Cardiac muscle cell (in vitro differentiated cells and primary cell): ENCODE data around the gene CDKN1B. TPM values are rescaled to one million over a fixed set of nuclear protein-coding genes. Genes with fewer than 3 reads are reported as not detected.

Experiments used
- DNase-seq, 2 donors: peaks; one replicate each; pipeline versions ENCODE4 v3.0.0 to v3.0.0-alpha.2; 2010 to 2017; ENCODE audit warnings: low read depth in 1 of 2, low spot score in 1 of 2
- H3K27ac ChIP-seq: fragments of 200-600 bp; sonication (generic); 2 replicates; pipeline ENCODE4 v1.5.1; 2016
- H3K27me3 ChIP-seq: fragments of 200-600 bp; sonication (generic); 2 replicates; pipeline ENCODE4 v1.6.0; 2016; ENCODE audit warnings: control low read depth
- H3K36me3 ChIP-seq: fragments of 200-600 bp; sonication (generic); 2 replicates; pipeline ENCODE4 v1.5.1; 2016; ENCODE audit warnings: control low read depth
- H3K4me1 ChIP-seq: fragments of 200-600 bp; sonication (generic); 2 replicates; pipeline ENCODE4 v1.8.1; 2017; ENCODE audit warnings: low read depth, mild to moderate bottlenecking, mixed run types
- H3K4me3 ChIP-seq: fragments of 200-600 bp; sonication (generic); 2 replicates; pipeline ENCODE4 v1.5.1; 2016; ENCODE audit warnings: mild to moderate bottlenecking
- H3K9me3 ChIP-seq: fragments of 200-600 bp; sonication (generic); 2 replicates; pipeline ENCODE4 v1.5.1; 2017; ENCODE audit warnings: low read depth, mild to moderate bottlenecking, control low read depth
- CTCF ChIP-seq: IDR thresholded peaks from 2 replicates; pipeline ENCODE4 v1.5.1; 2012; ENCODE audit warnings: low read depth, mild to moderate bottlenecking, low read length
- polyA plus RNA-seq: library from polyadenylated mRNA; unstranded; fragments of >200 nt; fragmentation: Nextera tagmentation; extraction: Ambion mirVana; gene quantifications from 2 replicates; pipeline ENCODE4 v1.2.1, GENCODE V29; 2016
- total RNA-seq: library from RNA; depleted of rRNA; stranded (reverse); fragments of >200 nt; gene quantifications from 2 replicates; pipeline ENCODE4 v1.2.3, GENCODE V29; 2016

The CDKN1B gene
- total and polyA plus RNA-seq, 2 experiments from 2014 or later: 5.8 to 90.4 TPM

GRCh38 chr12:12718853-12719252 is 1.7 kb downstream of the CDKN1B start:
- H3K27ac ChIP-seq: no peak overlapping the region
- TF ChIP-seq CTCF: no peak

GRCh38 chr12:12719496-12719895 is 2.3 kb downstream of the CDKN1B start:
- Histone ChIP-seq H3K4me1 (peaks cover 42% of the 10 kb centered on the region), H3K36me3 (peaks cover 36% of the 10 kb centered on the region), H3K27me3 (no peaks in the 10 kb centered on the region), H3K9me3 (no peaks in the 10 kb centered on the region), H3K27ac (no peak overlapping the region), H3K4me3 (peak overlapping the region; percentile 98)
- no peak for TF ChIP-seq CTCF
- DNase-seq: peak in 1 of 2 donors; percentile 45

More at GRCh38 chr12:12718853-12719252, 1.7 kb downstream of the CDKN1B start:
- Histone ChIP-seq H3K27me3 (no peaks in the 10 kb centered on the region), H3K36me3 (peaks cover 36% of the 10 kb centered on the region), H3K9me3 (no peaks in the 10 kb centered on the region), H3K4me1 (peaks cover 48% of the 10 kb centered on the region), H3K4me3 (peak overlapping the region; percentile 98)
- peak in 1 of 2 donors; percentile 27 for DNase-seq

- peaks cover 36% of the 10 kb centered on the region for H3K36me3 ChIP-seq
- no peaks in the 10 kb centered on the region for H3K9me3 ChIP-seq
- DNase-seq: no peak
- no peaks in the 10 kb centered on the region for H3K27me3 ChIP-seq
- no peak overlapping the region for H3K4me3 ChIP-seq
- H3K27ac ChIP-seq: no peak overlapping the region
- TF ChIP-seq CTCF: no peak
- peaks cover 36% of the 10 kb centered on the region for H3K4me1 ChIP-seq
These were observed 2.9 kb downstream of the CDKN1B start for GRCh38 chr12:12720052-12720451.

GRCh38 chr12:12720672-12721161 is 3.5 kb downstream of the CDKN1B start:
- no peak overlapping the region for H3K27ac ChIP-seq
- no peaks in the 10 kb centered on the region for H3K9me3 ChIP-seq
- no peak for TF ChIP-seq CTCF
- H3K4me1 ChIP-seq: peaks cover 30% of the 10 kb centered on the region
- no peak overlapping the region for H3K4me3 ChIP-seq
- peaks cover 36% of the 10 kb centered on the region for H3K36me3 ChIP-seq
- DNase-seq: peak in 1 of 2 donors; percentile 35
- H3K27me3 ChIP-seq: no peaks in the 10 kb centered on the region

GRCh38 chr12:12721176-12721751 is 4.1 kb downstream of the CDKN1B start:
- TF ChIP-seq CTCF: no peak
- Histone ChIP-seq H3K4me3 (no peak overlapping the region), H3K36me3 (peaks cover 36% of the 10 kb centered on the region), H3K4me1 (peaks cover 25% of the 10 kb centered on the region), H3K27me3 (no peaks in the 10 kb centered on the region), H3K27ac (no peak overlapping the region), H3K9me3 (no peaks in the 10 kb centered on the region)
- no peak for DNase-seq
